Suppressor macrophage treated with lipopolysaccharide for 4 hours (primary cell): ENCODE data around the gene TUBA4A.
"Not testable (repeated sequence)": the region's sequence is repeated elsewhere in the genome, so short reads cannot be mapped to it uniquely, and the experiment has no call there.

Experiments
- DNase-seq: peaks from one replicate; pipeline ENCODE4 v3.0.0-alpha.2; 2020

TUBA4A gene

DNA sequence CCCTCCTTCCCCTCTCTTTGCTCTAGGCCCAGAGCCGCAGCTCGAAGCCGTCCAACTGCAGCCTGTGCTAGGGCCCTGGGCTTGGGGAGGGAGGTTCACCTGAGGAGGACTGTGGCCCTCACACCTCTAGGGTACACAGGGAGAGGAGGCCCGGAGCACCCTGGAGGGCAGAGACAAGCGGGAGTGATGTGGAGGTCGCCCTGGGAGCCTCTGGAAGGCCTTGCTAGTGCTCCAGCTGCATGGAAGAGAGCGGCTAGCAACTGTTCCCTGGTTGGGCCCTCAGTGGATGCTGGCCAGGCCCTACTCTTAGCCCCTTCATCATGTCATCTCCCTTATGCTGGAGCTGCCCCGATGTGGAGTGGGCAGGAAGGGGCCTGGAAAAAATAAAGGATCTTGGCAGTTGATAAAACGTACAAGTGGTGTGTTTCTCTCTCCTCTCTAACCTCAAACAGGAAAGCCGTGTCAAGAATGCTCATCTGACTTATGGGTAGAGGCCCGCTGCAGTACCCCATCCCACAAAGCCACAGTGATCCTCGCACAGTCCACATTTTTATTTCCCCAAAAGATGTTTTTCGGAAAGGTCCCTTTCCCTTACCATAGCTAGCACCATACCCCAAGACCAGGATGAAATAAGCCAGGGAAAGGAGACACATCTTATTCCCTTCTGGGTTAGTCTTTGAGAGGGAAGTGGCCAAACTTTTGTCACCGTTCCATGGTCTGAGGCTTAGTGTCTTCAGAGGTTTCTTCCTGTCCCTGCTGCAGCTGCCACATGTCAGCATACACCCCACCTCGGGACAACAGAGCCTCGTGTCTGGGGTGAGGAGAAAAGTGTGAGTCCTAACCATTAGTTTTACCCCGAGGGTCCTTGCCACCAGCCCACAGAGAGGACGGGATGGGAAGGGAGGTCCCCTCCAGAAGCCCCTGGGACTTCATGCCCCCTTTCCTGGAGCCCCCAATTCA, 44.2 kb downstream of the TUBA4A start:
- no peak for DNase-seq

DNA sequence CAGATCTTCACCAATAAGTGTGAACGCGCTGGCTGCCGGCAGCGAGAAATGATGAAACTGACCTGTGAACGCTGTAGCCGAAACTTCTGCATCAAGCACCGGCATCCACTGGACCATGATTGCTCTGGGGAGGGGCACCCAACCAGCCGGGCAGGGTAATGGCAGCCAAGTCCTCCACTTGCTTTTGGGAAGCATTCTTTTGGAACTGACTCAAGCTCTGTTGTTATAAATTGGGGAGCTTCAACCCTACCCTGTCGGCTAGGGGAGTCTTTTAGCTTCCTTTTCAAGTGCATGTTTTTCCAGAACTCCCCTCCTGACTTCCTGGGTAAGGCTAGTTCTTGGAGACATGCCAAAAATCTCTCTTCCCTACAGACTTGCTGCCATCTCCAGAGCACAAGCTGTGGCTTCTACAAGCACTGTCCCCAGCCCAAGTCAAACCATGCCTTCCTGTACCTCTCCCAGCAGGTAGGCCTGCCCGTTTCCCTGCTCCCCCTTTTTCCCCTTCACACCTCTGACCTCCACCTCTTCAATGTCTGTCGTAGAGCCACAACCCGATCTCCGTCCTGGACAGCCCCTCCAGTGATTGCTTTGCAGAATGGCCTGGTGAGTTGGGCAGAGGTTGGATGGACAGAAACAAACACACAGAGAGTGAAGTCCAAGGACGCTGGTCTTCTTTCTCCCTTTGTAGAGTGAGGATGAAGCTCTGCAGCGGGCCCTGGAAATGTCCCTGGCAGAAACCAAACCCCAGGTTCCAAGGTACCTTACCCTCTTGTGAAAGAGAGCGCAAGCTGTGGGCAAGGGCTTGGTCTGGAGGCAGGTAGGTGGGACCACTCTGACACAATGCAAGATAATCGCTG, 45.6 kb downstream of the TUBA4A start:
- no peak for DNase-seq

DNA sequence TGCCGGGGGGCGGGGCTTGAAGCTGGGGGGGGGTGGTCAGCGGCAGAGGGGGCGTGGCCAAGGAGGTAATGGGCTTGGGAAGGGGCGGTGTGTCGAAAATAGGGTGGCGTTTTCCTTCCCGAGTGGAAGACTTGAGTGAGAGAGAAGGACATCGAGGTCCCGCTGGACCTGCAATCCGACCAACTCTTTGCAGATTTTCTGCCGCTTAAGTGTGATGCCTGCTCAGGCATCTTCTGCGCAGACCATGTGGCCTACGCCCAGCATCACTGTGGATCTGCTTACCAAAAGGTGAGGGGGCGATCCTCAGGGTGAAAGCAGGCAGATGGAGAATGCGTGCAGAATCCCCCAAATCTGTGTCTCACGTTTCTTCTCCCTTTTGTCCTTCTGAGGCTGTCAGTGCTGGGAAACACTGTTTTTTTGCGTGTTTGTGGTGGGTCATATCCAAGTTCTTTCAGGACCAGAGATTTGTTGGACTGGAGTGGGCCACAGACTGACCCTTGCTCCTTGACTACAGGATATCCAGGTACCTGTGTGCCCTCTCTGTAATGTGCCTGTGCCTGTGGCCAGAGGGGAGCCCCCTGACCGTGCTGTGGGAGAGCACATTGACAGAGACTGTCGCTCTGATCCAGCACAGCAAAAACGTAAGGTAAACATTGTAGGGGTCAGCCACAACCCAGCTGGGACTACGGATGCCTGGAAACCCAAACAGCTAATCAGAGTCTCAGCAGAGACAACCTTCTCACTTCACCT, 46.4 kb downstream of the TUBA4A start:
- DNase-seq, result no peak

DNA sequence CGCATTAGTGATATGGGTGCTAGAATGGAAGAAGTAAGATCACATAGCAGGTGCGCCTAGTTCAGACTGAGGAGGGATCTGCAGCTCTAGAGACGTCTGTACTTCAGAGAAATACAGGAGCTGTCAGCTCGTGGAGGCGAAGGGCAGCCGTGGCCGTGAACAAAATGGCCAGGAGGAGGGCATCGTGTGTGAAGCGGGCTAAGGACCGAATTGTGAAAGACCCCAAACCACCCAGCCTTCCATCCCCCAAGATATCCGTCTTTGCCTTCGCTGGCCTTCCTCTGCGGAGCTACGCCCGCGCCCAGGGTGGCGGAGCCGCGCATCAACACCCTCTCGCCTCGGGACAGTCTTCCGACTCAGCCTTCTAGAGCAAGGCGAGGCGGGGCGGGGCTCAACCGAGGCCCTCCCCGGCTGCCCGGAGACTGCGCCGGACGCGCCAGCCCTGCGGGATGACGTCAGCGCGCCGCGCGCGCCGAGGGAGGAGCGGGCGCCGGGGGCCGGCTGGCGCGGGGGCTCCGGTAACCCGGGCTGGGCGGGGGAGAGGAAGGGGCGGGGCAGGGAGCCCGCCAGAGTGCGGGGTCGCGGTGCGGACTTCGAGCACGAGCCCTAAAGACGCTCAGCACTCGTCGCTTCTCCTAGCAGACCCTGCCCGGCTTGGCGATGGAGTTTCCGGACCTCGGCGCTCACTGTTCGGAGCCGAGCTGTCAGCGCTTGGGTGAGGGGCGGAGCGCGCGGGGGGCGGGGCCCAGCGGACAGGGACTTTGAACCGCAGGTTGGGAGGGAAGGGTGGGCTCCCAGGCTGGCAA, 47.2 kb downstream of the TUBA4A start, which contains the start of gene ZFAND2B:
Gene ZFAND2B (plus strand): TSS at position 455 of the 806 bp plus-strand sequence. CDS start 206 bp downstream, at position 661.
- peak; percentile 97 for DNase-seq

DNA sequence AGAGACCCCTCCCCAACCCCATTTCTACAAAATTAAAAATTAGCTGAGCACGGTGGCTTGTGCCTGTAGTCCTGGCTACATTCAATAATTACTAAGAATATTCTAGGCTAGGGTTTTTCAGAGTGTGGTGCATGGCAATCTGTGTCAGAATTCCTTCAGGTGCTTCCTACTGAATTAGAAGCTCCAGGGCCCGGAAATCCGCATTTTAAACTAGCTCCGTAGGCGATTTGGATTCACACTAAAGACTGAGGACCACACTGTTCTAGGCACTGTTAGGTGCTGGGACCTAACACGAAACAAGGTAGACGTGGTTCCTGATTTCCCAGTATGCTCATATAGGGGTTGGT, 47.8 kb downstream of the TUBA4A start:
- DNase-seq, result no peak

DNA sequence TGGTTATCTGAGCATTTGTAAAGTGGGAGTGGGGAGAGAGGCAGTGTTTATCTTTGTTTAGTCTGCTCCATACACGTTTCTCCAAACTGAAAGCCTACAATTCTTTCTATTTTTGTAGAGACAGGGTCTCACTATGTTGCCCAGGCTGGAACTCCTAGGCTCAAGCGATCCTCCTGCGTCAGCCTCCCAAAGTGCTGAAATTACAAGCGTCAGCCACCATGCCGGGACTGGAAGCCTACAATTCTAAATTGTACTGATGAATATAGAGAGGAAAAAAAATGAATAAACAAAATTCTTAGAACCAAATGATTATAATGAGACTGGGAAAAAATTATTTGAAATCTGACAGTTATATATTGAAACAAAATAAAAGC, 48.6 kb downstream of the TUBA4A start:
- no peak for DNase-seq

DNA sequence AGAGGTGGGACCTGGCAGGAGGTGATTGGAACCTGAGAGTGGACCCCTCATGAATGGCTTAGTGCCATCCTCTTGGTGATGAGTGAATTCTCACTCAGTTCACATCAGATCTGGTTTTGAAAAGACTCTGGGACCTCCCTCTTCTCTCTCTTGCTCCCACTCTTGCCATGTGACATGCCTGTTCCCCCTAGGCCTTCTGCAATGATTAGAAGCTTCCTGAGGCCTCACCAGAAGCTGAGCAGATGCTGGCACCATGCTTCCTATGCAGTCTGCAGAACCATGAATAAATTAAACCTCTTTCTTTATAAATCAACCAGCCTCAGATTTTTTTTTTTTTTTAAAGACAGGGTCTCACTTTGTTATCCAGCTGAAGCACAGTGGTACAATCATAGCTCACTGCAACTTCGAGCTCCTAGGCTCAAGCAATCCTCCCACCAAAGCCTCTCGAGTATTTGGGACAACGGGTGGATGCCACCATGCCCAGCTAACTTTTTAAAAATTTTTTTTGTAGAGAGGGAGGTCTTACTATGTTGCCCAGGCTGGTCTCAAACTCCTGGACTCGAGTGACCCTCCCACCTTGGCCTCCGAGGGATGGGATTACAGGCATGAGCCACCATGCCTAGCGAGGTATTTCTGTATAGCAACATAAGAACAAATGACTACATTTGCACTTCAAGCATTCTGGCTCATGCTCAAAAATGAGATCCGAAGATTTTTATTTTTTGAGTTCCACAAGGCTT, 49.1 kb downstream of the TUBA4A start:
- no peak for DNase-seq

DNA sequence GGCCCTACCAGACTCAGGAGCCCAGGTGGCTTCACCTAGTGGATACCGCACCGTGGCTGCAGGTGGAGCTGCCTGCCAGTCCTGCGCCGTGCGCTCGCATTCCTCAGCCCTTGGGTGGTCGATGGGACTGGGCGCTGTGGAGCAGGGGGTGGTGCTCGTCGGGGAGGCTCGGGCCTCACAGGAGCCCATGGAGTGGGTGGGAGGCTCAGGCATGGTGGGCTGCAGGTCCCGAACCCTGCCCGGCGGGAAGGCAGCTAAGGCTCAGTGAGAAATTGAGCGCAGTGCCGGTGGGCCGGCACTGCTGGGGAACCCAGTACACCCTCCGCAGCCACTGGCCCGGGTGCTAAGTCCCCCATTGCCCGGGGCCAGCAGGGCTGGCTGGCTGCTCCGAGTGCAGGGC, 52.4 kb downstream of the TUBA4A start:
- not testable (repeated sequence) for DNase-seq

DNA sequence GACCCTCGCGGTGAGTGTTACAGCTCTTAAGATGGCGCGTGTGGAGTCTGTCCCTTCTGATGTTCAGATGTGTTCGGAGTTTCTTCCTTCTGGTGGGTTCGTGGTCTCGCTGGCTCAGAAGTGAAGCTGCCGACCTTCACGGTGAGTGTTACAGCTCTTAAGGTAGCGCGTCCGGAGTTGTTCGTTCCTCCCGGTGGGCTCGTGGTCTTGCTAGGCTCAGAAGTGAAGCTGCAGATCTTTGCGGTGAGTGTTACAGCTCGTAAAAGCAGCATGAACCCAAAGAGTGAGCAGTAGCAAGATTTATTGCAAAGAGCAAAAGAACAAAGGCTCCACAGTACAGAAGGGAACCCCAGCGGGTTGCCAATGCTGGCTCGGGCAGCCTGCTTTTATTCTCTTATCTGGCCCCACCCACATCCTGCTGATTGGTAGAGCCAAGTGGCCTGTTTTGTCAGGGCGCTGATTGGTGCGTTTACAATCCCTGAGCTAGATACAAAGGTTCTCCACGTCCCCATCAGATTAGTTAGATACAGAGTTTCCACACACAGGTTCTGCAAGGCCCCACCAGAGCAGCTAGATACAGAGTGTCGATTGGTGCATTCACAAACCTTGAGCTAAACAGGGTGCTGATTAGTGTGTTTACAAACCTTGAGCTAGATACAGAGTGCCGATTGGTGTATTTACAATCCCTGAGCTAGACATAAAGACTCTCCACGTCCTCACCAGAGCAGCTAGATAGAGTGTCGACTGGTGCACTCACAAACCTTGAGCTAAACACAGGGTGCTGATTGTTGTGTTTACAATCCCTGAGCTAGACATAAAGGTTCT, 53.0 kb downstream of the TUBA4A start:
- DNase-seq, result not testable (repeated sequence)
